ENCODE measurements around the gene CCDC110. TPM values are rescaled to one million over a fixed set of nuclear protein-coding genes. Genes with fewer than 3 reads are reported as not detected.

Gene CCDC110
- total and polyA plus RNA-seq, 5 experiments from 2014 or later = 0.27 to 1.4 (median 0.97) TPM

- DNase-seq (no peak), ATAC-seq (no peak)
- peaks cover 0 to 81% (median 21%) of the 10 kb centered on the region in 3 donors for H3K36me3 Mint-ChIP-seq
- no peak overlapping the region for H3K4me3 Mint-ChIP-seq
- no peak overlapping the region for H3K27ac Mint-ChIP-seq
- H3K27me3 Mint-ChIP-seq = no peaks in the 10 kb centered on the region
- H3K4me1 Mint-ChIP-seq = no peaks in the 10 kb centered on the region
- no peaks in the 10 kb centered on the region for H3K9me3 Mint-ChIP-seq
- POLR2A ChIA-PET = no interaction called here
These were observed 67.5 kb downstream of the CCDC110 start for GRCh38 chr4:185404031-185404430.

GRCh38 chr4:185399466-185399865, 72.1 kb downstream of the CCDC110 start:
- no peaks in the 10 kb centered on the region for H3K9me3 Mint-ChIP-seq
- POLR2A ChIA-PET = interaction anchor here (1.0 kb wide), 1 partner anchor 26 kb away, joined by 3 read pairs; no protein-coding TSS in a partner anchor
- H3K4me1 Mint-ChIP-seq = peaks cover 8 to 24% (median 20%) of the 10 kb centered on the region in 4 donors
- DNase-seq (no peak), ATAC-seq (no peak)
- peaks cover 0 to 48% (median 12%) of the 10 kb centered on the region in 3 donors for H3K36me3 Mint-ChIP-seq
- peak overlapping the region in 1 of 10 donors; percentile 6 for H3K27ac Mint-ChIP-seq
- H3K4me3 Mint-ChIP-seq = no peak overlapping the region
- H3K27me3 Mint-ChIP-seq = no peaks in the 10 kb centered on the region

GRCh38 chr4:185398618-185399017, 72.9 kb downstream of the CCDC110 start:
- Mint-ChIP-seq H3K27me3 (no peaks in the 10 kb centered on the region), H3K4me1 (peaks cover 10 to 27% (median 25%) of the 10 kb centered on the region in 4 donors), H3K4me3 (no peak overlapping the region), H3K9me3 (no peaks in the 10 kb centered on the region), H3K36me3 (peaks cover 0 to 42% (median 12%) of the 10 kb centered on the region in 3 donors), H3K27ac (no peak overlapping the region)
- ATAC-seq (no peak), DNase-seq (no peak)
- POLR2A ChIA-PET = interaction anchor here (1.0 kb wide), 1 partner anchor 27 kb away, joined by 3 read pairs; no protein-coding TSS in a partner anchor

GRCh38 chr4:185396724-185397385, 74.7 kb downstream of the CCDC110 start, which contains the start of gene ANKRD37:
Gene ANKRD37 (plus strand): TSS chr4:185396841. CDS start chr4:185396924, 83 bp downstream.
- peak within 1 kb of the TSS; percentile 94 to 99 (median 98) for H3K27ac Mint-ChIP-seq
- POLR2A ChIA-PET = interaction anchor here (0.9 to 3.3 kb wide), 11 partner anchors 9 to 253 kb away, joined by 3 to 45 read pairs (median 5); partner anchors contain the start of genes CCDC110, SLC25A4, SNX25 and UFSP2
- no peaks in the 10 kb centered on the region for H3K27me3 Mint-ChIP-seq
- H3K36me3 Mint-ChIP-seq = peaks cover 0 to 26% (median 8%) of the 10 kb centered on the region in 3 donors
- no peaks in the 10 kb centered on the region for H3K9me3 Mint-ChIP-seq
- H3K4me3 Mint-ChIP-seq = peak within 1 kb of the TSS; percentile 83 to 98 (median 96)
- DNase-seq = peak in 2 of 10 donors; percentile 1 to 63
- ATAC-seq = peak in 1 of 2 donors; percentile 32
- peaks cover 10 to 30% (median 26%) of the 10 kb centered on the region in 4 donors for H3K4me1 Mint-ChIP-seq

GRCh38 chr4:185395956-185396723, 75.4 kb downstream of the CCDC110 start:
- POLR2A ChIA-PET = interaction anchor here (0.6 to 3.3 kb wide), 14 partner anchors 8 to 855 kb away, joined by 3 to 45 read pairs (median 5); partner anchors contain the start of genes CCDC110, SLC25A4, SNX25 and UFSP2
- Mint-ChIP-seq H3K27me3 (no peaks in the 10 kb centered on the region), H3K4me3 (peak overlapping the region; percentile 83 to 98 (median 96)), H3K36me3 (peaks cover 0 to 19% (median 8%) of the 10 kb centered on the region in 3 donors), H3K27ac (peak overlapping the region; percentile 94 to 99 (median 98)), H3K9me3 (no peaks in the 10 kb centered on the region), H3K4me1 (peaks cover 10 to 30% (median 26%) of the 10 kb centered on the region in 4 donors)
- ATAC-seq = peak; percentile 89 to 90
- DNase-seq = peak; percentile 94 to 98 (median 96)

- H3K4me1 Mint-ChIP-seq = peaks cover 10 to 30% (median 26%) of the 10 kb centered on the region in 4 donors
- H3K27ac Mint-ChIP-seq = peak within 1 kb of the TSS; percentile 94 to 99 (median 98)
- H3K36me3 Mint-ChIP-seq = peaks cover 0 to 13% (median 8%) of the 10 kb centered on the region in 3 donors
- no peaks in the 10 kb centered on the region for H3K9me3 Mint-ChIP-seq
- peak in 3 of 10 donors; percentile 23 to 41 (median 28) for DNase-seq
- POLR2A ChIA-PET = interaction anchor here (0.6 to 3.3 kb wide), 12 partner anchors 10 to 854 kb away, joined by 3 to 45 read pairs (median 5); partner anchors contain the start of genes CCDC110, SLC25A4, SNX25 and UFSP2
- no peak for ATAC-seq
- H3K4me3 Mint-ChIP-seq = peak within 1 kb of the TSS; percentile 83 to 98 (median 96)
- no peaks in the 10 kb centered on the region for H3K27me3 Mint-ChIP-seq
These were observed 76.1 kb downstream of the CCDC110 start, which contains the start of gene LRP2BP for GRCh38 chr4:185395238-185395955. Gene LRP2BP (minus strand): TSS chr4:185395924. CDS start chr4:185378186, 17,738 bp downstream.

Other genes with a start within 250 kb of the CCDC110 start
- gene LRP2BP, start 75.8 kb downstream of the CCDC110 start, total RNA-seq = 1 to 10 TPM in 1 of 2 experiments, under 1 TPM in 1; 0.74 to 1.4 TPM
- under 1 TPM; 0.16 to 0.24 (median 0.18) TPM for gene LRP2BP, start 75.8 kb downstream of the CCDC110 start, polyA plus RNA-seq
- 1 to 10 TPM; 5.0 to 5.5 TPM for gene ANKRD37, start 74.9 kb downstream of the CCDC110 start, total RNA-seq
- gene ANKRD37, start 74.9 kb downstream of the CCDC110 start, polyA plus RNA-seq = 10 to 100 TPM in 2 of 3 donors, 1 to 10 TPM in 1; 9.9 to 12.4 (median 10.3) TPM
- gene UFSP2, start 45.8 kb downstream of the CCDC110 start, total RNA-seq = 10 to 100 TPM; 22.9 to 34.8 TPM
- gene UFSP2, start 45.8 kb downstream of the CCDC110 start, polyA plus RNA-seq = 10 to 100 TPM; 34.7 to 53.9 (median 45.2) TPM
- gene PDLIM3, start 63.8 kb upstream of the CCDC110 start, total RNA-seq = not detected
- gene PDLIM3, start 63.8 kb upstream of the CCDC110 start, polyA plus RNA-seq = not detected